NCI-H226 (cell line): Measurements from ENCODE around the gene TDO2.

Experiments used
- DNase-seq: peaks from one replicate; pipeline ENCODE4 v3.0.0-alpha.2; 2015

The TDO2 gene

DNA sequence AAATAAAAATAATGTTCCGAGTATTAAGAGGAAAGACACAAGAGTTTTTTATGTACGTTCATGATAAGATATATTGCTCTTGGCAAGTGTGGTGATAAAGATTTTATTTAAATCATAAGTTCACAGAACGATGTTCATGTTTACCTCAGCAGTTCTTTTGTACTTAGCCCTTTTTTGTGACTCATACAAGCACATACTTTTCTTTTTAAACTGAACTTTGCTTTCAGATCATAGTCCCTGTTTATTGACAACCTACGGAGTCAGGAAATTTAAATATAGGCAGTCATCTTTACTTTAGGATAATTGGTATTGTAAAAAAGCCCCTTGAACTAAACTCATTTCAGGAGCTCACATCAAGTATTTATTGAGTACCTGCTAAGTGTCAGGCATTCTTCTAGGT is 51.4 kb downstream of the TDO2 start:
- DNase-seq = no peak

DNA sequence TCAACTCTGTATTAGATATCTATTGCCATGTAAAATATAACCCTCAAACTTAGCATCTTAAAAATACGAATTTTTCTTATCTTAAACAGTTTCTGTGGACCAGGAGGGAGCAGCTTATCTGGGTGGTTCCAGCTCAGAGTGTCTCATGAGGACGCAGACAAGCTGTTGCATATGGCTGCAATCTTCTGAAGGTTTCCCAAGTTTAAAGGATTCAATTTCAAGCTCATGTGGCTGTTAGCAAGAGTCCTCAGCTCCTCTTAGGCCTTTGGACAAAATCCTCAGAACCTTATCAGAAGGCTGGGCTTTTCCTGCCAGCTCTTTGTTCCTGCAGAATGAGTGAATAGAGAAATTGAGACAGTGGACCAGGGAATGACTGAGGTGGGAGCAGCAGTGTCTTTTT is 53.0 kb downstream of the TDO2 start:
- no peak for DNase-seq

DNA sequence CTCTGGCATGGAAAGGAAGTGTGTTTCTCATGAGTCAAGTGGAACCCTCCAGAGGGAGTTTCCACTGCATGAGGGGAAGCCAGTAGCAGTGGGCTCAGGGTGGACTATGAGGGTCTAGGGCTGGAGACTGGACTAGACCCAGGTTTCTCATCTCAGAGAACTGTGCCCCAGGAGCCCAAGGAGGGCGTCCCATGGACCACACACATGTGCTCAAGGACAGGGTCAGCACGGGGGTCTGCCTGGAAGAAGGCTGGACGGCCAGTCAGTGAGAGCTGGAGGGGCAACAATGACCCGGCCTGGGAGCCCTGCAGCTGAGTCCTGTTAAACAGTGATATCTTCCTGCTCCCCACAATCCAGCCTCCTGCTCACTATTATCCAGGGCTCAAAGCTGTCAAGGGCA is 55.9 kb downstream of the TDO2 start:
- DNase-seq = no peak

DNA sequence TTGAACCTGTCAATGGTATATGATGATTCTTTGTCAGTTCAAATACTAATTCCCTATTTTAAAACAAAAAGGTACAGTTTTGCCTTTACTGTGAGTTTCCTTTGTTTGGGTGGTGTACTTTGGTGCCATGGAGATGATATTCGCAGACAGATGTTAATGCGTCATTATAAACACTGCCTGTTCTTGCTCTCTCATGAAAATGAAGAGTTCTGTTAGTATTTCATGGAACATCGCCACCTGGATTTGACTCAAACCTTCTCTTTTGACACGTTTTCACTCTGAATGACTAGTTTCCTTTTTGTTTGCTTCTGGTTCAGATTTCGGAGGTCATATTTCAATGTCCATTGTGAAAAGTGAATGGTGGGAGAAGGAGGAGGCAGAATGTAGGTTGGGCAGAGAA is 57.0 kb downstream of the TDO2 start:
- DNase-seq = no peak

DNA sequence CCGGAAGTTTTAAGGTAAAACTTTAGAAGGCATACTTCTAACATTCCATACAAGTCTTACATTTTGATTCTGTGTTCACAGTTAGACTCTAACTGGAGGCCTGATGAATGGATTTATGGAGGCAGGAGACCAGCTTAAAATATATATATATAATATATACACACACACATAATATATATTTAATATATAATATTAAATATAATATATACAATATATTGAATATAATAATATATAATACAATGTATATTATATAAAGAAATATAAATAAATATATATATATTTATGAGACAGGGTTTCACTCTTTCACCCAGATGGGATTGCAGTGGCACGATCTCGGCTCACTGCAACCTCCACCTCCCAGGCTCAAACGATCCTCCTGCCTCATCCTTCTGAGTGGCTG is 58.1 kb downstream of the TDO2 start:
- DNase-seq = no peak

DNA sequence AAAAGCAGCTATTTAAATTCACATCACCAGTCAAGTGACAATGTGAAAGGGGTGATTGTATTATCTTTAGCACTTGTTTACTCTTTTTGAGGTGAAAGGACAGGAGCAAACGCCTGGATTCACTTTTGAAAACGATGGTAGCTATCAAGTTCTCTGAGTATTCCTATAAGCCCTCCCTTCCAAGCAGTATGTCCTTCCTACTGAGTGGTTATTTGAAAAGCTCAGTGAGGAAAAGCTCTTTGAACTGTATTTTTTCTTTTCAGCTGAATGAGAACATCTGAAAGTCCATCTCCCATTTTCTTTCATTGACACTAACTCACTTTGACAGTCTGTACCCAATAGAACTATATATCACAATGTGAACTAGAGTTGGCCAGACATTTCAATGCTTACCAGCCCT is 59.3 kb downstream of the TDO2 start:
- DNase-seq = no peak

DNA sequence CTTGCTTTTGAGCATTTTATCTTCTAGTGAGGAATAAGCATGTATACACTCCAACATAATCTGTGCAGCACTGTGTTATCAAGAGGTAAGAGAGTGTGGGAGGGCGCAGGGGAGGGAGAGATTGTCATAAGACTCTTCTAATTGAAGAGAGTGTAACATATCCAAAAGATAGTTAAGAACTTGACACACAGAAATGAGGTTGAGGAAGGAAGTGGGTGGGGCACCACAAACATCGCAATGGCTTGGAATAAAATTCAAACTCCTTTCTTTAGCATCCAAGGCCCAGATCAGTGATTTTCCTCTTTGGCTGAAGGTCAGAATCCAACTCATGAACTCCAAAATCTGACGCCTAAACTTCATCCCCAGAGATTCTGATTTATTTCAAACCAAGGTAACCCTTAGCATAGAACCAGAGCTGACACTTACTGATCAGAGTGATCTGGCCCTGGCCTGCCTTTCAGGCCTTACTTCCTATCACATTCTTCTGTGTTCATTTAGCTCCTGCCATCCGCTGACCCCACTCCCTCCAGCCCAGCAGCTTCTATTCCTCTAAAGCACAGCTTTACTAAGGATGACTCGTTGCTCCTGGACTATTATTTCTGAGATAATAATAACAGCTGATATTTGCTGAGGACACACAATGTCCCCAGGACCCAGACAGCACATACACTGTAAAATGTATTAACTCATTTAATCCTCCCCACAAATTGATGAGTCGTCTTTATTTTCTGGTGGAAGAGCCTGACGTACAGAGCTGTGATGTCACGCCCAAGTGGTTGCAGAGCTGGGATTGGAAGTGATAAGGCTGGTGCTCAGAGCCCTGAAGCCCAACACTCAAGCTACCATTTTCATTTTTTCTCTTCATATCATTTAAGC is 60.8 kb downstream of the TDO2 start:
- no peak for DNase-seq

DNA sequence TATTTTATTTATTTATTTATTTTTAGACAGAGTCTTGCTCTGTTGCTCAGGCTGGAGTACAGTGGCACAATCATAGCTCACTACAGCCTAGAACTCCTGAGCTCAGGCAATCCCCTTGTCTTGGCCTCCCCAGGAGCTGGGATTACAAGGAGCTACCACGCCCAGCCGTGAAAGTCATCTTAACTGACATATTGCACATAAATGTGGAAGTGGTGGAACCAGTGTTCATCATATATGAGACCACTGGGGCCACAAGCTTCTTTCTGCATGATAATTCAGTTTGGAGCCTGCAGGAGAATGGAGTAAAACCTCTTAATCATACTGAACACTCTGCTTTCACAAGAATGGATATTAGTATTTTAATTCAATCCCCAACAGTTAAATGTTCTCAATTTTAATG is 62.7 kb downstream of the TDO2 start:
- DNase-seq = no peak

DNA sequence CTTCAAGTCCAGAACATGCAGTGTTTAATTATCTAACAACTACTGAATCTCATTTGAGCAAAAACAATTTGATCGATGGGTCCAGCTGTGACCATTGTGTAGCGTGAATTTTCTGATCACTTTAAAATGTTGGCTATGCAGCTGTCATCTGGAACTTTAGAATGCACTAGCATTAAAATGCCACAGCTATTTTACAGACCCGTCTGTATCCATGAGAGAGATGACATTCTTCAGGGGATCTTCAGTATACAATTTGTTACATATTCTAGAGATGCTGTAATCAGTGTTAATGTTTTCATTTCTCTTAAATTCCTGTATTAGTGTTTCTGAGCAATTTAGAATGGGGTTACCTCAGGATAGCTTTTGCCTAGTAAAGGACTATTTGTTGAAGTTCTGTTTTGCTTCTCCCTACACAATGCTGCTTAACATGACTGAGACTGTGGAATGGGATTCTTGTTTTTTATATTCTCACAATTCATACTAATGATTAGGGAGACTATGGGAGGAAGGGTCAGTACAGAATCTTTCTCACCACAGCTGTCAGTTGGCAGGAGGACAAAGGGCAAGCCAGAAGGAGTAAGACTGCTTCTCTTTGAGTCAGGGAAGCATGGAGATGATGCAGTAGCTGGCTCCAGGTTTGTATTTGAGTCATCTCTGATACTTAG is 63.4 kb downstream of the TDO2 start:
- DNase-seq = no peak
